Measurements from ENCODE around the gene RIMS1.
"Not testable (repeated sequence)": the region's sequence is repeated elsewhere in the genome, so short reads cannot be mapped to it uniquely, and the experiment has no call there.

RIMS1 gene

DNA sequence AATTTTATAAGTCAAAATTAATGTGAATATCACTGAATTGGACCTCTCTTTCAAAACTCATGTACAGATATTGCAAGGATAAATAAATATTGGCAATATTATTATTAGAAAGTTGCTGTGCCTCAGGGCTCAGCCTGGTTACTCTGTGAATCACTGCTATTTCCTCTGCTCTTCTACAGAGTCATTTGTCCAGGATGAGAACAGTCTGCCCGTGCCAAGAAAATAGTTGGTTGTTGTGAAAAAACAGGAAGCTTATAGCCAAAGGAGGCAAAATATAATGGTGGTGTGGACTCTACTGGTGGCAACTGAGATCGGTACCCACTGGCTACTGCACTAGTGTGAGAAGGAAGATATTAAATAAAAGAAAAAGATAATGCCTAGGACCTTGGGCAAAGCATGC is 93.6 kb downstream of the RIMS1 start:
- no peak for DNase-seq

DNA sequence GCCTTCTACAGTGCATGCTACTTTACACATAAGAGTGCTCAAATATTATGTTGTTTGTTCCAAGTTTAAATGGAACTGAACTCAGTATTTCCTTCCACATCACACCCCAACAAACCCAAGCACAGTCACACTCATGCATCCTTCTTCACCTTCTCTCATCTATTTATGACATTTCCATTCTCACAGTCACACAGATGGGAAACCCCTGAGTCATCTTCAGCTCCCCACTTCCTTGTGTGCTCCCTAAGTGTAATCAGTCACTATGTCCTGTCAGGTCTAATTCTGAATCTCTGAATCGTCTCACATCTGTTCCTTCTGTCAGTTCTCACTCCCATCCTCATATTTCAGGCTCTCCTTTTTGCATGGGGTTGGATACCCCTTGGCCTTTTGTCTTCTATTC is 96.0 kb downstream of the RIMS1 start:
- no peak for DNase-seq

DNA sequence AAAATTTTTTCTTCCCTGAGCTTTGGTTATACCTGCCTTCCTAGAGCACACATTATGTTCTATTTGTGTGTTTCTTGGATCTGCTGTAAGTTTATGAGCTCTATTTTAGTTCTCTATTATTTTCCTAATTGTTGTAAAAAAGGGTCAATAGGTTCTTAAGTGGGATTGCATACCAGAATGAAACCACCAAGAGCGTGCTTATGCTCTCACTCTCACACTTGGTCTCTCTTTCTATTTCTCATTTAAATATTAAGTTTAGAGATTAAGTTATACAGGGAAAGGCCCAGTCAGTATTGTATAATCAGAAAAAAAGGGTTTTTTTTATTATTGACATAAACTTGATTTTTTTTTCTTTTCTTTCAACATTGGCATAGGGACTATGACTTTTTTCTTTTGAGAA is 96.8 kb downstream of the RIMS1 start:
- no peak for DNase-seq

DNA sequence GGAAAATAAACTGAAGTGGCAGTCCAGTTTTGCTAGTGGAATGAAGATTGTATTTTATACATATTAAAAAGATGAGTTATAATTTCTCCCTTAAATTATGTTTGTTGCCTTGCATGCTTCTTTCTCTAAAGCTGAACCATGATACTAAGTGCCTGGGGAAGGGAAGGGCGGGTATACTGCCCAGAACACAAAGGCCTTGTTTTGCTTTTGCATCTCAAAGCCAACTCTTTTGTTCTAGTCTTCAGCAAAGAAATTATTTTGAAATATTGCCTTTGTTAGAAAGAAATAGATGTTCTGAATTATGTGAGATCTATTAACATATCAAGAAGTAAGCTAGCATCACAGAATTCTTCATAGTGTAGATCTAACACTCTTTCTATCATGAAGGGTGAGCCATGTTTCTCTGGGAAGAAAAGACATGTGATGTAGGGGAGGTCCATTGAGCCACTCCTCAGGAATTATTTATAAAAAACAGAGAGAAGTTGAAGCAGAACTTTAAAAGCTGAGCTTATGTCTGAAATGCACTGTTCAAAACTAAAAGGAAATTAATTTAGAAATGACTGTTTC is 108.4 kb downstream of the RIMS1 start:
- DNase-seq = no peak

DNA sequence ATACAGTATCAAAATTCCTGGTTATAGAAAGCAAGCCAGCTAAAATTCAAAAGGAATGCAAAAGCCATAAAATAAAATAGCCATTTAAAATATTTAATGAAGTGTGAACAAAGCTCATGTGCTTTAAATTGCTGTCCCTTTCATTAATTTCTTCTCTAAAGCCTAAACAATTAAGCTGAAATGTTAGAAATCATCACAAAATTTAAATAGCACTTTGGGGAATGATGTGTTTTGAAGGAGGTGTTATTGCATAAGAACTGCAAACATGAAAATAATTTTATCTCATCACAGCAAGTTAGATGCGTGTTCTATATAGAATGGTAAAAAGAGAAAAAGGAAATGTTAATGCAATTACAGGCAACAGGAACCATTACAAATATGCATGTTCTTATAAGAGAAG is 111.0 kb downstream of the RIMS1 start:
- DNase-seq = no peak

DNA sequence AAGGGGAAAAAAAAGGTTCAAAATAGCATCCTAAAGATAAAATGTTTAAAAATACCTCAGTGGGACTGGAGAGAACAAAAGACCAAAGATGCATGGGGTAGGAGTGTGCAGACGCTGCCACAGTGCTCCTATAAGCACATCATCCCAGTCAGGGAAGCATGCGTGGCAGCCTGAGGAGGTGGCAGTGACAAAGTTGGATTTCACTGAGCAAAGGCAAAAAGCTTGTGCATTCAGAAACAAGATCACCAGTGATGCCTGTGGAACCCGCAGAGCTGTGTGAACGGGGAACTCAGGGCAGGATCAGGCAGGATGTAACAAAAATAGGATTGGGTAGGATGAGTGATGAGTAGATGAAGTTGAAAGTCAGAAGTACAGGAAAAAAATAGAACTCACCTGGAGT is 116.1 kb downstream of the RIMS1 start:
- DNase-seq = no peak

DNA sequence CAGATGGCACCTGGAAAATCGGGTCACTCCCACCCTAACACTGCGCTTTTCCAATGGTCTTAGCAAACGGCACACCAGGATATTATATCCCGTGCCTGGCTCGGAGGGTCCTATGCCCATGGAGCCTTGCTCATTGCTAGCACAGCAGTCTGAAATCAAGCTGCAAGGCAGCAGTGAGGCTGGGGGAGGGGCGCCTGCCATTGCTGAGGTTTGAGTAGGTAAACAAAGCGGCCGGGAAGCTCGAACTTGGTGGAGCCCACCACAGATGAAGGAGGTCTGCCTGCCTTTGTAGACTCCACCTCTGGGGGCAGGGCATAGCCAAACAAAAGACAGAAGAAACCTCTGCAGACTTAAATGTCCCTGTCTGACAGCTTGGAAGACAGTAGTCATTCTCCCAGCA is 120.2 kb downstream of the RIMS1 start:
- DNase-seq = not testable (repeated sequence)

DNA sequence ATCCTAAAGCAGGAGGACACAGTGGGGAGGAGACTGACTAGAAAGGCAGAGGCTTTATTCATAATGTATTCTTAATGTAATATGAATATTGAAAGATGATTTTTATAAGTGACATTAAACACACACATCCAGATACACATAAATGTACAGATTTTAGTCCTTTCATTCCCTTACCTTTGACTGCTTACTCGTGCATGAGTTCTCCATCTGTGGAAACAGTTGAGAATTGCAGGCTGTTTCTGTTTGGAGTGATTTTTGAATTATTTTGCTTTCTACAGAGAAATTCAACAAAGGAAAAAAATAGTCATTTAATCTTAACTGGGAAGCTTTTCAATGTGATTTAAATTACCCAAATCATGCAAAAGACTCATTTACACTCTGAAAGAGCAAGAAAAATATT is 136.5 kb downstream of the RIMS1 start:
- DNase-seq = no peak

DNA sequence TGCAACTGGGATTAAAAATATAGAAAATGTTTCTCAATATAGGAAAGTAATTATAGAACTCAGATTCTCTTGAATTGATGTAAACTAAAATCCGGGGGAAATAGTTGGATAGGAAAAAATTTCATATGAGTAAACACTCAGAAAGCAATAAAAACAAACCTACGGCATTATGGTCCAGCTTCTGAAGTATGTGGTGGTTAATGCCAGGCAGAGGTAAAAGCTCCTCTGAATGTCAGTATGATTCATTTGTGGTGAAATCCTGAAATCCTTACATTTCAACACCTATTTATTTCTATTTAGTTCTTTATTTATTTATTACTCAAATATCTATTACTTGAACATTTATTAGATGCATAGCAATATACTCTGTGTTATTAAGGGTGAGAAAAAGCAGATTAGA is 145.1 kb downstream of the RIMS1 start:
- DNase-seq = no peak

DNA sequence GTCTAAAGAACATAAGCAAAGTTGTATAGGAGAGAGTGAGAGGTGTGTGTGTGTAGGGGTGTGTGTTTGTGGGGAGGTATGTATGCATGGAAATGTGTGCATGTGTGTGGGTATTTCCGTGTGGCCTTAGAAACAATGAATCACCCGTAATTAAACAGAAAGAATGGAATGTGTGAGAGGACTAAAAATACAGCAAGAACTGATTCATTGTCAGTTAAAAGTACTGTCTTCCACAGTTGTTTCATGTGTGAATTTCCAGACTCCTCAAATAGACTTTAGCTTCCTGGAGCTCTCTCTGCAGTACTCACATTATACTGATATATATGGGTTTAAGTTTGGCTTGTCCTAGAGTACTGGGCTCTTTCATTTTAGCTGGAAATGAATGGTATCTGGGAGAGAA is 145.7 kb downstream of the RIMS1 start:
- DNase-seq = no peak

DNA sequence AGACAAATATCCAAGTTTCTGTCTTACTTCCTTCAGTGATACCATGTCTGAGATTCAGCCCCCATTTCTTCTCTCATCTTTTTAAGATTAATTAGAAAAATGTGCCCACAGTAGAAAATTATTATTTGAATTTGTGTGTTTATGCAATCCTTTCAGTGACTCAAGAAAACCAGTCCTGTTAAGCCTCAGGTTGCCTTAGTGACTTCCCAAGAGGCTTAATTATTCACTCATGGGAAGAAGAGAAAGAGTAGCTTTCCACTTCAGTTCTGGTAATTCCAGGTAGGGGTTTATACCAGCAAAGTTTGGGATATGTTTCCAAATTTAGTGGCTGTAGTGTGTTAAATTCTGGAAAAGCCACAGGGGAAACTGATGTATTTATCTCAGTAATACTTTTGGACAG is 149.1 kb downstream of the RIMS1 start:
- DNase-seq = no peak

DNA sequence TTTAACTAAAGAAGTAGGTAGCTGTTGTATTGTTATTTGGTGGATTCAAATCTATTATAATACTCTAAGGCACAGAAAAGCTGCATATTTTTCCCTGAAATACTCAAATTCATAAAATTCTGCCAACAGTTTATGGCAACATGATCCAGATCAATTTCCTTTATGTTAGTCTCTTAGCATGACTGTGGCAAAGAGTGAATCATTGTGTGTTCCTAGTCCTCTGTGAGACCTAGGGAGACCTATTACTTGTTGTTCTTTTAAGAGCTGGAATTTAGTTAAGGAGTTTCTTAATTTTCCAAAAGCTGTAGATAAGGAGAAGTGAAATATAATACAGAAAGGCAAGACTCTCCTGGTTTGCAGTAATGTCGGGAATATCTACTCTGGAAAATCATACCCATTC is 149.6 kb downstream of the RIMS1 start:
- DNase-seq = no peak

DNA sequence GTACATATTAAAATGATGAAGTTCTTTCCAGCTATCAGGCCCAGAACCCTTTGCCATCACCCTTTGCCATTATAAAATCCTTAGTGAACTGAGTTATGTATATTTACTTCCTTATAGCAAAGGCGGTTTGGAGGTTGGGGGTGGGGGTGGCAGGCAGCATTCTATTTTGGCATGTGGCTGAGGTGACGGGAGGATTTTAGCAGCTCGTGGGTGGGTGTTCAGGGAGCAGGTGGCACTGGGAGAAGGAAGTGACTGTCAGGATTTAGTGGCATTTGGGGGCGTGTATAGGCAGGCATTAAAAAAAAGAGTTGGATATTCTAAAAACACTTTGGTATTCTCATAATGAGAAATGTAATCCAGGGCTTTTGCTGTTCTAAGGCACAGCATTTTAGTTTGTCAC is 150.7 kb downstream of the RIMS1 start:
- no peak for DNase-seq

DNA sequence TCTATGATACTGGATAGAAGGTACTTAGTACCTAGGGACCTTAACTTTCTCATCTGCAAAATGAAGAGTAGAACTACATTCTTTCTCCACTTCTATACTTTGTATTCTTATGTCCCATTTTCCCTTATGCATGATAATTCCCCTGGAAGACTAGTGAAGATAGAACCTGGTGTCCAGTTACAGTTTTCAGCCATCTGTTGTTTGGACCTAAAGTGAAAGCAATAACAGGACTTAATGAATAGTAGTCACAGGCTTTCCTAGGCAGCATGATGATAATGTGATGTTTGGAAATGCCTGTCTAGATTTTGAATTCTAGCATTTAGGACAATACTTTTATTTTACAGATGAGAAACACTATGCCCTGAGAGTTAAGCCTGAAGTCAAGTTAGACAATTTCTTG is 153.8 kb downstream of the RIMS1 start:
- no peak for DNase-seq

DNA sequence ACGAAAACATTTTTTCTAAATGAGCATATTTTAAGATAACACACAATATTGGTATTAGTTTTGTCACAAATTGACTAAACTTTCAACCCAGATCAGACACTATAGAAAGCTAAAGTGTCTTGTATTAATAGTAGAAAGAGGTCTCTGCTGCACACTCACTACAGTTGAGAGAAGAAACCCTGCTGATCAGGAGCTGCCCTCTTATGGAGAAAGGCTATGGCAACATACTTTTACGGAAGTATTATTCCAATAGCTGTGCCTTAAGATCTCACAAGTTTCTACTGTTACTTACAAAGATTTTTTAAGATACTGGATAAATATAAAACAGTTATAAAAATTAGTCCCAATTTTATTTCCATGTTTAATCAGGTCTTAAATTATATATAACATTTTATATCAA is 155.7 kb downstream of the RIMS1 start:
- no peak for DNase-seq

DNA sequence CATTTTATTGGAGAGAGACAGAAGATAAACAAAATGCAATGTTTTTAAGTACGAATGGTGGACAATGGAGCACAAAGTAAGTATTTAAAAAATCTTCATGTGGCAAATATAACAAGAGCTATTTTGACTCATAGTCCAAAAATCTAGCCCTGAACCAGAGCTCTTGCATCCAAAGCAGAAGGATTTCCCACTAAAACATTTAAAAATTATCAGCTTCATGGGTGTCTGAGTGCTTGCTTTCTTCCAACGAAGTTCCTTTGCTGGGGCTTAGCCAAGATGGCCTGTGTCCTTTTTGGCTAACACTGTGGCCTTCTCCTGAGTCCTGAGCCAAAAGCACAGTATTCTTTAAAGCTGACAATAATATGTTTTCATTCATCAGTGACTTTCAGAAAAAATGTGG is 161.7 kb downstream of the RIMS1 start:
- DNase-seq = no peak

DNA sequence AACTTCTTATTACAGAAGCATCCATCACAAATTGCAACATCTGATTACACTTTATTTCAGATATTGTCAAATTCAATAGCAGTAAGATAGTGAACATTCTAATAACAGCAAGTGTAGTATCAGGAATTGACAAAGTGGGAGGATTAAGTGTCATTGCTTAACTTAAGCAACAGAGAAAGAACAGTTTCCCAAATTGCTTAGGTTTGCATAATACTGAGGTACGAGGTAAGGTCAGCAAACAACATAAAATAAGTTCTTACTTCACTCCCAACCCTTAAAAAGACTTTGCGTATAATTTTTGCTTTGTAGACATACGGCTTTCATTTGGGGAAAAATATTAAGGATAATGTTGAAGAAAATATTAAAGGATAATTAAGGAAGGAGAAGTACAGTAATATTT is 163.0 kb downstream of the RIMS1 start:
- no peak for DNase-seq

DNA sequence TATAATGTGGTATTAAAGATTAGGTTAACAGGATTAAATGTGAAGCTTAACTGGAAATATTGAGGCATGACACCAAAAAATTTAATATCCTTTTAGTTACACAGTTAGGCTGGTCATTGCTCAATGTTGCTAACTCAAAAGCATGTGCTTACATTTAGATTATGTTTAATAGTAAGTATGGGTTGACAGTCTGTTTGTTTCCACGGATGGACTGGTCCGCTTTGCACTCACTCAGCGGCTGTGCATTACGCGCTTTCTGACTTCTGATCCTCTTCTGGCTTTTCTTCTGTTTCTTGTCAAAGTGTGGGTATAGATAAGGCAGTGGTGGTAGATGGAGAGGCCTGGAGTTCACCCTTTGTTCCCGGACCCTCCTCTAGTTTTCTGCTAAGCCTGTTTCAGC is 174.9 kb downstream of the RIMS1 start:
- DNase-seq = no peak

DNA sequence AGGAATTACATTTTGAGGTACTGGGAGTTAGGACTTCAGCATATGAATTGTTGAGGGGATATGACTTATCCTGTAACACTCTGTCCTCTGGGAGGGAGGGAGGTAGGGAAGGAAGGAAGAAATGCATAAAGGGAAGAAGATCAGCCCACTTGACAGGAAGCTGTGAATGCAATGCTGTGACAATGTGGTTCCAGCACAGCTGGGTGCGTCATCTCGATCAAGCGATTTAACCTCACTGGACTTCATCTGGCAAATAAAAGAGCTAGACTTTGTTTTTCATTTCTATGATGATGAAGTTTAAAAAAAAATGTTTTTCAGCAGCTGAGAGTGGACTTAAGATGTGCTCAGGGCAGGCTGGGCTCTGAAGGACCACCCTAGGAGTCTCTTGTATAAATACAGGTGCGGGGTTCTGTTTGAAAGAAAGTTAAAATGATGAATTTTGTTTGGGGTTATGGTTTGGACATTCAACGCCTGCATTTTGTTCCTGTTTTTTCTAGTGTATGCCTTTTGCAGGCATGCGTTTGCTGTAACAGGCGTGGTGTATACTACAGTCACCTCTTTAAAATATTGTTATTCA is 178.1 kb downstream of the RIMS1 start:
- DNase-seq = no peak

DNA sequence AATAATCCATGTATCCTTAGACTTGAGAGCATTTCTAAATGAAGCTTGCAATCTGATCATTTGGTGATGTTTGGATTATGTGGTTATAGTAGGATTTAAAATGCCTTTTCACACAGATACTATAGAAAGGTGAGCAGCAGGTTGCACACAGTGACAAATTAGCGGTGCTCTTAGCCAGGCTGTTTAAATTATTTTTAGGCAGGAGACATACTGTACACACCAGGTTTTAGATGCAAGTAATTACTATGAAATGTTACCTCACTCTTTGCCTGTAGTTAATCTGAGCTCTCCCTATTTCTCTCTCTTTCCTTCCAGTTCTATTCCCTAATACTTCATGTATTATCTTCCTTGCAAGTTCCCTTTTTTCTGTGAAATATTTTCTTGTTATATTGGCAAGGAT is 191.7 kb downstream of the RIMS1 start:
- DNase-seq = no peak

DNA sequence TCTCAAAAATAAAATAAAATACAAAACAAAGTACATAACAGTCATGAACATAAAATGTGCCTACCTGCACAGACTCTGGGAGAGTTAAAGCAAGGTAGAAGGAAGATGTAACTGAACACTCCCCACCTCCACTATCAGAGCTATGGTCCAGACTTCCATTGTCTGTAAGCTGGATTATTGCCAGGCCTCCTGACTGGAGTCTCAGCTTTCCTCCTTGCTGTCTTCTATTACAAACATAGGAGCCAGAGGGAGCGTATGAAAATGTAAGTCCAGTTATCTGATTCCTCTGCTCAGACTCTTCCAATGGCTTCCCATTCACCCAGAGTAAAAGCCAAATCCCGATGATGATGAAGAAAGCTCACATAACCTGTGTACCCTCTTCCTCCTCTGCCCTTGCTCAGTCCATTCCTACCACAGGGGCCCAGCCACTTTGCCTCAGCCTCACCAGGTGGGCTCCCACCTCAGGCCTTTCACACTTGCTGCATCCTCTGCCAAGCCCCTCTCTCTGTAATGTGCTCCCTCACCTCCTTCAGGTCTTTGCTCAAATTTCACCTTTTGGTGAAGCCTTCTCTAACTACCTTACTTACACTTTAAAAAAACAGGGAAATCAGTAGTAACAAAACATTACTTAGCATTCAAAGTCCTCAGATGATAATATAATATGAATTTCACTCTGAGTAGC is 194.1 kb downstream of the RIMS1 start:
- no peak for DNase-seq

DNA sequence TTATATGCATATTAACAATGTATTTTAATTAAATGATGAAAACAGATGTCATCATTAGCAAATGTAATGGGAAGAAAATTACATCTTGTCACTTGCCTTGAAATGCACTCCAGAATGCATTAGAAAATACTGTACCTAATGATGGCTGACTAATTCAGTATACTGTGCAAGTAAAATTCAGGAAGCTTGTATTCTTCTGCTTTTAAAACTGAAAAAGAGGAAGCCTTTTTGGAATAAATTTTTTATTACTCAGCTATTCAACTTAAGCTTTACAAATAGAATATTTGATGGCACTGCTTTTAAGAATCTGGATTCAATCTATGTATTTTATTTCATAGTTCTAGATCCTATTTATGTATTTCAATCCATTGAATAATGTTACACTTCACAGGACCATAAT is 195.5 kb downstream of the RIMS1 start:
- peak; percentile 24 to 33 for DNase-seq

DNA sequence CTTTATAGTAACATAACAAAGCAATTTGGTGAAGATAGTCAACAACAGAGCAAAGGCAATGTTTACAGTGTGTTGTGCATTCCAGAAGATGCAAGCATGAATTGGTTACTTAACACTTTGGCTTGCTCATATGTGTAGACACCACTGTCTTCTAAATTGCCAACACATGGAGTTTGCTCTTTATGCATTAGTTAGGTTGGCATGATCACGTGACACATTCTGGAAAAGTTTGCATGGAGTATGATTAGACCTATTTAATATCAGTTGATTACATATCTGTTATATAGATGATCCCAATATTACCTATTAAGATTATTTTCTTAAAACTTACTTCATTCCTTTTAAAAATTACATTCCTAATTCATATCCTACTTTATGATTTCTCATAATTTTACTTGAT is 197.6 kb downstream of the RIMS1 start:
- no peak for DNase-seq

DNA sequence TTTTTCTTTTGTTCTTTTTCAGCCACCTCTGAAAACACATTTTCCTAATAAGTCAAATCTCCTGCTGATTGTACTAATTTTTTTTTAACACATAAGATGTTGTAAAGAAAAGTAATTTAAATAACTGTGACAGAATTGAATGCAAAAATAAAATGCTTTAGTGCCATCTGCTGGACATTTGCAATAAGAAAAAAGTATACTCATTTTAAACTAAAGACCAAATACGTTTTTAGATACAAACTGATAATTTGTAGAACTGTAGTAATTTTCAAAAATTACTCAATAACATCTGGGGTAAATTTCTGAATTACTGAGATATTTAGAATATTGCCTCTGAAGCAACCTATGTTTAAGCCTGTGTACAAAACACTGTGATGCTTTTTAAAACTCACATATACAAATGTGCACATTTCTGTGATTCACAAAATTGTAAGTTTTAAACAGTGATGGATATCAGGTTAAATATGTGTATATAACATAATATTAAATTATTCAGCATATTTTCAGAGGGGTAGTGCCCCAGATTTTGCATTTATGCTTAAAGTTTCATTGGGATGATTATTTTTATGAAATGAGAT is 198.7 kb downstream of the RIMS1 start:
- peak in 1 of 2 donors; percentile 33 for DNase-seq

DNA sequence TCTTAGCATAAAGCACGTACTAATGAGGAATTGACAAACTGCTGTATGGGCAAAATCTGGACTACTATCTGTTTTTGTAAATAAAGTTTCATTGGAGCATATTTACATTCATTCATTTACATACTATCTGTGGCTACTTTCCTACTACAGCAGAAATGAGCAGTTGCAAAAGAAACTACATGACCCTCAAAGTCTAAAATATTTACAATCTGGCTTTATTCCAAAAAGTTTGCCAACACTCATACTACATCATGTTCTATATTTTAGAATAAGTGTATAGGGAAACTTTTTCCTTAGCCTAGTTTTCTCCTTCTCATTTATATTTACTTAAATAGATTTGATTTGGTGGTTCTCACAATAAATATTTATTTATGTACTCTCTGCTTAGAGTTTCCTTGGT is 208.2 kb downstream of the RIMS1 start:
- DNase-seq = no peak
